NCI-H446 (cell line): Measurements from ENCODE around the gene ZFYVE28.

ENCODE experiments used
- DNase-seq, 2 experiments: peaks; one replicate each; lab custom pipeline; 2025; lab: John Stamatoyannopoulos, UW

The ZFYVE28 gene

DNA sequence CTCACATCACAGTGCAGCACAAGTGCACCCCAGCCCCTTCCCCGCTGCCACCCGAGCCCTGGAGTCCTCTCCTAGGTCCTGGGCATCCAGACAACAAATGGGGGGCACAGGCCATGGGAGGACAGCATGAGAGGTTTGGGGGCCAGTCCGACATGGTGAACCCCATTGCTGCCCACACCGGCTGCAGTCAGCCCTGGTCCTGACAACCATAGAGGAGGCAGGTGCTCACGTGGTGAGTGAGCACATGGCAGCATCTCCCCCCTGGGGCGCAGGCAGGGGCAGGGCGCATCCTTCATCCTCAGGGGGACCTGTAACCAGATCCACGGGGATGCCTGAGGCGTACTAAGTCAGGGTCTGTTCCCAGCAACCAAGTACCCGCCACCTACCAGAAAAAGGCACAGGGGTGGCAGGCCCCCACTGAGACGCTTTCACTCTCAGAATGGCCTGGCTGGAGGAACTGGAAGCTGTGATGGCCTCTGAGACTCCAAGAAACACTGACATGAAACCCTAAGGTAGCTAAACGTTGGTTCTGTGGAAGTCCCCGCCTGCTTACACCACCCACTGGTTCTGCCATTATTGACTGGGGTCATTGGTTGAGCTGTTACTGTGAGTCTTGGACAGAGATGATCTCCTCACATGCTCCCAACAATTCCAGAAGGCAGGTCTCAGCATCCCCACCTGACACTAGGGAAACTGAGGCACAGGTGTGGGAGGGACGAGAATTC lies 6.5 kb downstream of the ZFYVE28 start:
- DNase-seq: no peak

DNA sequence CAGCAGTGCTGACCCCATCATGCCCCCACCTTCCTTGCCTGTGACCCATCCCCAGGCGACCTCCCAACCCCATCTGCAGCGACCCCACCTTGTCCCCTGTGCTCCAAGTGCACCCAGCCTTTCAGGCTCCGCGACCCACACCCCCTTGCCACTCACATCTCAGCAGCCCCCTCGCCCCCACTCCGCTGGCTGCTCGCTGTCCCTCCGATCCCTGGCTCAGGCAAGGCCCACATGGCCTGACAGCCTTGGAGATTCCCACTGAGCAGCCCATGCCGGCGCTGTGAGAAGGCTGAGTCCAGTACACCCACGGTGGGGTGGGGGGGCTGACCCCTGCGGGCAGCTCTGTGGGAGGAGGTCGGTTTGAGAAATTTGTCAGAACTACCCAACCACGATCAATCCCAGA lies 9.1 kb downstream of the ZFYVE28 start:
- DNase-seq: no peak

DNA sequence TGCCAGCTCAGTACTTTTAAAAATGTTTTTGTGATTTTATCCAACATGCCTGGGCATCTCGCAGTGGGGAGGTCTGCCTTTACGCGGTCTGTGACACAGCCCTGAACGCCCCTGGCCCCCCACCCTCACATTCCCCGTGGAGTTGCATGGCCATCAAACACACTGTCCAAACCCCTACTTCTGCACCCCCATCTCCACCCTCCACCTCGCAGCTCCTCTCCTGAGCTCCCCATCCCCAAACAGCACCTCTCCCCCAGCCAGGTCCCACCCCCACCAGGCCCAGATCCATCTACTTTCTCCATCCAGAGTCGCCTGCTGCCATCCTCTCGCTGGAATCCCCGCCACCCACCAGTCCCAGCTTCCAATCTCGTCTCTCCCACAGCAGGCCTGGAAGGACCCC lies 9.5 kb downstream of the ZFYVE28 start:
- no peak for DNase-seq

DNA sequence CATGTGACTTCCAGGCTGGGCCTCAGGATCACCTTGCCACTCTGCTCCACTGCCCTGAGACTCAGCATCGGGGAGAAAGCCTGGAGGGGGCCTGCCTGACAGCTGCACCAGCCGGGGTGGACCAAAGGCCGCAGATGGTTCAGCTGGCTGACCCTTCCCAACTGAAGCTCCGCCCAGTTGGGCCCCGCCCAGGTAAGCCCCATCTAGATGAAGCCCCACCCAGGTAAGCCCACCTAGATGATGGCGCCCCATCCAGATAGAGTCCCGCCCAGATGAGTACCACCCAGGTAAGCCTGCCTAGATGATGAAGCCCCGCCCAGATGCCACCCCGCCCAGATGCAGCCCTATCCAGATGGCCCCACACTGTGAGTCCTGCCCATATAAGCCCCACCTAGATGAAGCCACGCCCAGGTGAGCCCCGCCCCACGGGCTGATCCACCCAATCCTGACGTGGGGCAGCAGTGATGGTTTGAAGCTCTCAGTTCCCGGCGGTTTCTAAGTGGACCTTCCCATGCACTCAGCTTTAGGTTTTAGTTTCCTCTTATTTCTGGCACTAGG lies 10.0 kb downstream of the ZFYVE28 start:
- DNase-seq: no peak

DNA sequence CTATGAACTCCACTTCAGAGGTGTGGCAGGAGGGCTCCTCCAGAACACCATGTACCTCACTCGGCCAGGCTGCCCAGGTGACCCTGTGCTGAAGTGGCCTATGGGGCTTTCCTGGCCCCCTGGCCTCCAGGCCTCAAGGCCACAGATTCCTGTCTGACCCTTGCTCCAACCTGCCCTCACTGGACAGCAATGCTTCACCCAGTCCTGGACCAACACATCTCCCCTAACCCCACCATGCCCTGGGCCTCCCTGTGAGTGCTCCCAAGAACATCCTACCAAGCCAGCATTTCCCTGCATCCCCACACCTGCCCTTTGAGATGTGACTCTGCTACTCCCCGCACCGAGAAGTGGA lies 10.5 kb downstream of the ZFYVE28 start:
- DNase-seq: no peak

DNA sequence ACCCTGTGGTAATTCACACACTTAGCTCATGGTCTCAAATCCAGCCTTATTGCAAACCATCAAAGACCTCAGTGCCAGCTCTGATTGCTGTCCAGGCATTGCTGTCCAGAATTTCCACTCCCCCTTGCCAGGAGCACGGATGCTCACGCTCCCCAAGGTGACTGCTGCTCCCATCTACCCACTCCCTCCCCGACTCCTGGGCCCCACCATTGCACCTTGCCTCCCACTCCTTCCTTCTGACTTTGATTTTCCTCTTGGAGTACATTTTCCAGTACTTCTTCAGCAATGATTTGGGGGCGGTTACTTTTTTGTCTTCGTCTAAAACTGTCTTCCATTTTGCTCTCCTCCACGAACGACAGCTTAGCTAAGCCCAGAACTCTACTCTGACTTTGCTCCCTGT lies 11.5 kb downstream of the ZFYVE28 start:
- no peak for DNase-seq

DNA sequence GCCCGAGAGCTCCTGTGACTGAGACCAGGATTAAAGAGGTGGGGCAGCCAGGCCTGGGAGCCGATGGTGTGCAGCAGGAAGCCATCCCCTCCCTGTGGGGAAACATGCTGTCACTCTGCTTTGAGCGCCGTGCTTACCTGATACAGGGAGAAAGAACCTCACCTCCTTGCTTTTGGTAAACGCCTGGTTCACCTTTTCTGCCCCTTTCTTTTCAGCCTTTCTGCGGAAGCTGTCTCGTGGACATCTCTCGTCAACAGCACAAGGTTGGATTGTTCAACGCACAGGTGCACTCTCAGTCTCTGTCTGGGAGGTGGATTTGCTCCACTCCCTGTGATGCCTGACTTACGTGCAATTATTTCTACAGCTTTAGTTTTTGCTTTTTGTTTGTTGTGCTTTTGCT lies 12.0 kb downstream of the ZFYVE28 start:
- DNase-seq: no peak

DNA sequence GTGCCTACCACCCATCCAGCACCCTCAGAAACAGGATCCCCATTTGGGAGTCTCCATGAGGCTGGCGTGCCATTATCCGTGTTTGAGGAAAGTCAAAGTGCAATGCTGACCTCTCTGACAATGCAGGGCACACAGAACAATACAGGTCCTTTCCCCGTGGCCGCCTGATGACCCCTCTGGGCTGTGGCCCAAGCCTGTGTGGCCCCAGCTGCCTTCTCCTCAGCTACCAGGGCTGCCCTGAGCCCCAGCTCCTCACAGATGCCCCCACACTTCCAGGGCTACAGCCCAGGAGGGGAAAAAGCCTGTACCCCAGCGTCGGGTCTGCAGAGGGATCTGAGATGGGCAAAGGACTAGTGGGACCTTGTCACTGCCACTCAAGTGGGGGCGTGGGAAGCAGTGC lies 15.5 kb downstream of the ZFYVE28 start:
- no peak for DNase-seq

DNA sequence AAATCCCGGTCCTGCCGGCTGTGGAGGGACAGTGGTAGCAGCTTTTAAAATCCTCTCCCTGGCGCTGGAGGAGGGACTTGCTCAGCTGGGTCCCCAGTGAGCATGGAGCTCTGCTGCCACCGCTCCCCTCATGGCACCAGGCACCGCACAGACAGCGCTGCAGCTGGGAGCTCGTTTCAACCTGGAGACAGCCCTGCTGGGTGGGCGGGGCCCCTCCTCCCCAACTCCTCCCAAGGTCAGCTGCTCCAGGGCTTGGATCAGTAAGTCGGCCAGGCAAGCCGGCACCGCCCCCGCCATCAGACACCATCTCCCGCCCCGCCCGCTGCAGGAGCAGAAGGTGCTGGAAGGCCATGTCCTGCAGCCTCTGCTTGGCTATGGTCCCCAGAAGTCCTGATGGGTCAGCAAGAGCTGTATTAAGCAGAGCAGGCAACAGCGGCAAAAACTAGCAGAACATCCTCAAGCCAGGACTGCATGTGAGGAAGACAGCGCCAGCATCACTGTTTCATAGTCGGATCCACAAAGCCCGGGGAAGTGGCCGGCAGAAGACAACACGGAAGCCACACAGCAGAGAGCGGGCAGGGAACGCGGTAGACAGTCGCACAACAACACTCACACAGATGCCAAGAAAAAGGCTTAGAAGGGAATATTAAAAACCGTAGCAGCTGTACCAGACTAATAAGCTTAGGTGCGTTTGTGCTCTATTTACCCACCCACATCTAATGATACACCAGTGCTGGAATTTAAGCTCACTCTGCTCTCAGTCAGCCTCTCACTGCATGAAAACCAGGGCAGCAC lies 16.2 kb downstream of the ZFYVE28 start:
- no peak for DNase-seq

DNA sequence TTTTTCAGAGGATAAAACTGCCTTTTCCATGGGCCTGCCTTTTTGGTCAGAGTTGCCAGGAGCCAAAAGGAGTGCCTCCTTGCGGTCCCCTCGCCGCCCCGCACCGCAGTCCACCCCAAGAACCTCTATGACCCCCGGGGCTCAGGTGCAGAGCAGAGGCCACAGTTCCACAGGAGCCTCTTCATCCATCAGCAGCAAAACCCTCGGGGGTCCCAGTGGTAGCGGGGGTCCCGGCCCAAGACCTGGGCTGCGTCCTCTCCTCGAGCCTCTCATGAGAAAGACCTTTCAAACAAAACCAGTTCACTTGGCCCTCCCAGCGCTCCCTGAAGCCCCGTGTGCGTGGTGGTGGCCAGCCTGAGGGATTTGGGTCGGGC lies 16.8 kb downstream of the ZFYVE28 start:
- DNase-seq: no peak

DNA sequence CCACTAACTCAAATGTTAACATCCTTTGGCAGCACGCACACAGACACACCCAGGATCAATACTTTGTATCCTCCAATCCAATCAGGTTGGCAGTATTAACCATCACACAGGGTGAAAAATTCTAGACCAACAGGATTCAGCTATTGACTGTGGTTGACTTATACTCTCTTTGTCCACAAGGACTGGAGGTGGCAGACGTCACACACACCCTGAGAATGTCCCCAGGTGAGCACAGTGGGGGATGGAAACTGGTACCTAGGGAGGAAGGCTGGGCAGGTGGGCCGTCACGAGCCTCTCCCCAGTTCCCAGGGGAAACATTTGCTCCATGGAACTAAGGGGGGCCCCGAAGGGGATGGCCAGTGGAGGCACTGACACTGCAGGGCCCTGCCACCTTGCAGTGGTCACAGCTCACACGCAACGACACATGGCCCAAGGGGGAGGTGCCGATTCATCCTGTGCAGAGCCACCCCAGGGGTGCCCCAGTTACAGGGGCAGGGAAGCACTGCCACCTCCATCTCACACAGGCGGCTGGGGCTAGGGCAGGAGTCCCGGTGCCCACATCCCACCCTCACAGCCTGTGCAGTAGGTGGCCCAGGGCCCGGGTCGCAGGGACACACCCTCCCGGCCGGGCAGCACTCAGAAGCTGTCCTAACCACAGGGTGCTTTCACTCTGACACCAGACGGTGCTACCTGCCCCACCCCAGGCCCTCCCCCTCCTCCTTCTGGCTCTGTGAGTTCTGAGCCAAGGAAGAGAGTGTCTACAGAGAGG lies 17.4 kb downstream of the ZFYVE28 start:
- no peak for DNase-seq

DNA sequence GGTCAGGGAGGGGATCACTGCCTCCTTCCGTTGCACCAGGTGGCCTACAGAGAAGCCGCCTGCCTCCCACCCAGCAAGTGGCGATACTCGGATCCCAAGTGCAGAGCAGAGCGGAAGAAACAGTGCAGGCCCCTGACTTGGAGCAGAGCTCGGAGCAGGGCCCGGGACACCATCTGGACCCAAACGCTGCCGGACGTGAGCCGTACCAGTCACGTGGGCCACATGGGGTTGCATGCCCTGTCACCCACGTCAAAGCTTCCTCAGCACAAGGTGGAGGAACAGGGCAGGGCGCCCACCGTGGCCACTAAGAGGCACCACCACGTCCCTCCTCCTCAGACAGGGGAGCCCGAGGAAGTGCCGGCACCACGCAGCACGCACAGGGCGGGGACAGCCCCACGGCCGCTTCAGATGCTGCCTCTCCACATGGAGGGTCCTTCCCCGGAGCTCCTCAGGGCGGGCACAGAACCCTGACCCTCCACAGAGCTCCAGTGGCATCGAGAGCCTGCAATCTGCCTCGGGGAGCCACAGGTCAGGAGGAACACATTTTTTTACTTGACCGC lies 18.7 kb downstream of the ZFYVE28 start:
- DNase-seq: no peak

DNA sequence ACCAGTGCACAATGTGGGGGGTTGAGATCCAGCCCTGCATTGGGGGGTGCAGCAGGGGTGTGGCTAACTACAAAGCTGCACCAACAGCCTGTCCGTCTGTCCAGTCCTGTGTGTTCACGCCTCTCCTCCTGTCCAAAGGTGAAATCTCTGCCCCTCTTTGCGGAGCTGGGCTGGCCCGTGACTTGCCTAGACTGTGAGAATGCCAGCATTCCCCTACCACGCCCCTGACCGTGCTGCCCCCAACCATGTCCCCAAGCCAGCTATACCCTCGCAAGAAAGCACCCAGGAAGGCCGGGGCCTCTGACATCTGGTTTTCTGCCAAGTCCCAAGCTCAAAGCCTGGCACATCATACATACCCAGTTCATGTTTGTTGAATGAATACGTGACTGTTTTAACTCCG lies 19.2 kb downstream of the ZFYVE28 start:
- no peak for DNase-seq

DNA sequence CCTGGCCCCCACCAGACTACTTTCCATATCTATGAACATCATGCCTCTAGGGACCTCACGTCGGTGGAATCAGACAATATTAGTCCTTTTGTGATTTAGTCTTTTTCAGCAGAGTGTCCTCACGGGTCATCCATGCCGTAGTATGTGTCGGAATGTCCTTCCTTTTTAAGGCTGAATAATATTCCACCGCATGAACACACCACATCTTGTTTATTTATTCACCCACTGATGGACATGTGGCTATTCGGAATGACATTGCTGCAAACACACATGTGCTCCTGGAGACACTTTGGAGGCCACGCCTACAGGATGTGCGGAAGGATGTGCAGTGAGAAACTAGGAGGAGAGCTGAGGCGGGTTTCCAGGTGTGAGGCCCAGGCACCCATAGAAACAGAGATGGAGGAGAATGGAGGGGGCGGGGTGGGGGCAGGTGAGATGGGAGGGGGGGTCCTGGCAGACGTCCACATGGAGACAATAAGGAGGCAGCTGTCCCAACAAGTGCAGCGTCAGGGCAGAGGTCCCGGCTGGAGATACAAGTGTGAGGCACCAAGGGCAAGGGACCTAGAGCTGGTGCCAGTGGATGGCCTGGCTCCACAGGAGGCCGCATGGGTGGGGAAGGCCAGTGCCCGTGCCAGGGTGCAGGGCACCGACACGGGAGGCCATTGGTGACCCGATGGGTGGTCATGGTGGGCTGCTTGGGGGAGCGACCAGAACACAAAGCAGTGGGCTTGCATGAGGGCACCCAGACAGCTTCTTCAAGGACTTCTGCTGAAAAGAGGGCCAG lies 20.7 kb downstream of the ZFYVE28 start:
- DNase-seq: no peak

DNA sequence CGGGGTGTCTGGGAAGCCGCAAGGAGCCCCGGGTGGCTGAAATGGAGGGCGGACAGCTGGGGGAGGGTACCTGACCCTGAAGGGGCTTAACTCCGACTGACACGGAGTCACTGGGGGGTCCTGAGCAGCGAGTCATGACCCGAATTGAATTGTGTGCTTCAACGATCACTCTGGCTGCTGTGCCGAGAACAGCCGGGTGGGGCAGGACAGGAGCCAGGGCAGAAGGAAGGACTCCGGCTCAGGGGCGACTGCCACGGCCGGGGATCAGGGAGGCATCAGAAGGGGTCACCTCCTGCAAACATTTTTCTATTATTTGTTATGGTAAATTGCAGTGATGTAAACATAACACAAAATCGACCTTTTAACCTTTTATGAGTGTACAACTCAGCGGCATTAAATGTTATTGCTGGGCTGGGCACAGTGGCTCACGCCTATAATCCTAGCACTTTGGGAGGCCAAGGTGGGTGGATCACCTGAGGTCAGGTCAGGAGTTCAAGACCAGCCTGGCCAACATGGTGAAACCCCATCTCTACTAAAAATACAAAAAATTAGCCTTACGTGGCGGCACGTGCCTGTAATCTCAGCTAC lies 21.6 kb downstream of the ZFYVE28 start:
- DNase-seq: no peak

DNA sequence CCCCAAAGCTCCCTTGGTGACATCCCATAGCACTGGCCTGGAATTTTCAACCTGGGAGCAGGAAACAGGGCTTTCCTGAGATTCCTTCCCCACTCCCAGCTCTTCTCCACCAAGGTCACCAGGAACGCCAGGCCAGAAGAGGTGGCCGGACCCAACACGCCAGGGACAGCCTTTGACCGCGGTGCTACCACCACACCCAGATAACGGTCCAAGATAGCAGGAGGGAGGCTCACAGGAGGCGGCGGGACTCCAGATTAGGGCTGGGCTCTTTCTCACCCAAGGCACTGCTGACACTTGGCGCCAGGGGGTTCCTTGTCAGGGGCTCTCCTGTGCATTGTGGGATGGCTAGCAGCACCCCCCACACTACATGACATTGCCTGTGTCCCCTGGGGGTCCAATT lies 22.9 kb downstream of the ZFYVE28 start:
- DNase-seq: no peak

DNA sequence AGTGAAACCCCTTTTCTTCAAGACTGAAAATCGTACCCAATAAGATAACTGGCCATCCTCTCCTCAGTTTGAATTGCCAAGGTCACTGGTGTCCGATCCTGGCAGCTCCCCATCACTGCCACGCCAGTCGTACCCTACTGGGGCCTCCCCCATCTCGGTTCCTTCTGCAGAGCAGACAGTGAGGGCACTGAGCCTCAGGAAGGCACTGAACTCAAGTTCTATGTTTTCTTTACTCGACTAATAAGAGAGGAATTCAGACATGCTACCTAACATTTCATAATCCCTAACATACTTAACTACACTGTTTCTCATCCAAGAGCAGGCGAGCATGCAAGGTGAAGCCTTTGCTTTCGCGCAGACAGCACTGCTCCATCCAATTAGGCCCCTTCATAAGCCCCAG lies 23.4 kb downstream of the ZFYVE28 start:
- no peak for DNase-seq

DNA sequence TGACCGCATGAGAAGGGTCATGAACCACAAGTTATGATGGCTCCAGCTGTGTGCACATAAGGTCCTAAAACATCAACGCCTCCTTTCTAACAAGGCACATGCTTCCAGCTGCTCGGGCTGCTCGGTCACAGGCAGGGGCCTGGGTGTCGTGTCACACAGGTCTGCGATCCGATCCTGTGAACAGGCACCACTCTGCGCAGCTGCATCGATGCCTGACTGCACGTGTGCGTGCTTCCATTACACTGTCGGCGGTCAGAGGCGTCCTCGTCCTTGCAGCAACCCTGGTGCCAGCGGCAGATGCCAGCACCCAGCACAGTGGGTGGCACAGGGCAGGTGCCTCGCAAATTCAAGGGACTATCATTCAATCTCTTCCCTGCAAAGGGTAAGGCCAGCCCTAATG lies 23.9 kb downstream of the ZFYVE28 start:
- DNase-seq: no peak

DNA sequence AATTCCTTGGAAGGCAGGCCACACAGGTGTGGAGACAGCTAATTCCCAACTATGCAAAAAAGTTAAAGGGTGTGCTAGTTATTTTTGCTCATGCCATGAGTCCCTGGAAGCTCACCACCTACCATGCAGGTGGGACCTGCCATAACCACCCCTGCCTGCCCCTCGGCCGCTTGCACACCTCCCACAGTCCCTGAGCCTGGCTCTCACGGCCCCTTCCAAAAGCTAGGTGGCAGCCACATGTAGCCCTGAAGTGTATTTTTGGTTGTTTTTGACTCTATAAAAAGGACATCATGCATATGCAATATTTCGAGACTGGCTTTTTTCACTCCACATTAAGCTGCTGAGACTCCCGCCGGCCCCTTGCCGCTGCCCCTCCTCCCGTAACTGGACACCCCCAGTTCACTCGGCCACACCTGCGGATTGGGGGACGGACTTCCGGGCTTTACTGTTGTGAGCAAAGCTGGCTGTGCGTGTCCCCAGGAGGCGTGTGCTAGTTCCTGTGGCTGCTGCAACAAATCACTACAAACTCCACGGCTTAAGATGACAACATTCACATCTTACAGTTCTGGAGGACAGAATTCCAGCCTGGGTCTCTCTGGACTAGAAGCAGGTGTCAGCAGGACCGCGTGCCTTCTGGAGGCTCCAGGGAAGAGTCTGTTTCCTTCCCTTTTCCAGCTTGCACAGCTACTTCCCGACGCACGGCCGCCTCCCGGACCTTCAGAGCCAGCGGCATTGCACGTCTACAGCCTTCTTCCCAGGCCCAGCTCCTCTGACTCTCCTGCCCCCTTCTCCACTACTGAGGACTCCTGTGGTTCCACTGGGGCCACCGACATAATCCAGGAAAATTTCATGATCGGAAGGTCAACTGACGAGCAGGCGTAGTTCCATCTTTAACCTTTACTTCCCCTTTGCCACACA lies 24.8 kb downstream of the ZFYVE28 start:
- DNase-seq: no peak

DNA sequence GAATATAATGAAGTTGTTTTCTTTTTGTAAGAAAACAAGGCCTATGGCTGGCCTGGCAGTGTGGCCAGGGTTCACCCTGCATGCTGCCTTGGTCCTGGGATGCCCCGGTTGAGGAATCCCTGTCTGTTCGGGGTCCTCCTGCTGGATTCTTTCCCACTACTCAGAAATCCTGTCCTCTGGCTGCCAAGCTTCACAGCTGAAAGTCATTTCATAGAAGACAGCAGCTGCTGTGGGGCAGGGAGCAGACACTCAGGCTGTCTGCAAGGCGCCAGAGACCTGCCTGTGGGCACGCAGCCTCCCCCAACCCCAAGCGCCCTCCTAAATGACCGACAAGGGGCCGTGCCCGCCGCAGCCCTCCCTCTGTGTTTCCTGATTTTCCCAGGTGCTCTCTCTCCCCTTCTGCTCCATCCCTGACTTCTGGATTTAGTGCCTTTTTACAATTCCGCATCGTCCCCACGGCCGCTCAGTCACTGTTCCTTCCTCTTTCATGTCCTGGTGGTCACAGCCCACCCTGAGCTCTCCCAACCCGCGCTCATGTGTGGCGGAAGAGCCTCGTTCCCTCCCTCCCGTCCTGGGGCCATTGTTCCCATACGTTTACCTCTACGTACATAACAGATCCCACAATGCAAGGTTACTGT lies 27.5 kb downstream of the ZFYVE28 start:
- no peak for DNase-seq
